SK-N-SH (cell line): Measurements from ENCODE around the gene IL27RA. TPM values are rescaled to one million over a fixed set of nuclear protein-coding genes. Genes with fewer than 3 reads are reported as not detected.
"Not testable (repeated sequence)": the region's sequence is repeated elsewhere in the genome, so short reads cannot be mapped to it uniquely, and the experiment has no call there.

Source experiments
- CTCF ChIA-PET: fragments of 300-600, 350-600 bp; formaldehyde crosslinking; extraction: SDS; loops from one replicate; lab custom pipeline; 2021; lab: Yijun Ruan, JAX
- POLR2A ChIA-PET: fragments of 350-600 bp; sonication (Branson Sonifier 250); formaldehyde crosslinking; extraction: SDS; loops from one replicate; lab custom pipeline; 2020; ENCODE audit warnings: antibody characterized with exemption, inconsistent platforms; lab: Yijun Ruan, JAX
- DNase-seq: peaks from one replicate; pipeline ENCODE4 v3.0.0; 2012
- H2AFZ ChIP-seq: fragments of 200-600 bp; sonication (generic); 2 replicates; pipeline ENCODE4 v1.8.1; 2016; ENCODE audit warnings: antibody characterized with exemption, mild to moderate bottlenecking, low read depth
- H3F3A ChIP-seq: fragments of 200-600 bp; sonication (generic); replicated peaks from 2 replicates; pipeline ENCODE3; 2016; ENCODE audit warnings: antibody characterized with exemption, mild to moderate bottlenecking; ENCODE audit not compliant: insufficient read depth
- H3K27ac ChIP-seq, 2 experiments: fragments of 200-500 bp in 1 of 2; fragments of 200-600 bp in 1 of 2; sonication (Bioruptor generic) in 1 of 2; sonication (generic), shearing (Covaris generic) in 1 of 2; 2 replicates each; pipeline versions ENCODE4 v1.5.1 to v1.6.1; 2014 to 2016; ENCODE audit warnings: low read depth in 2 of 2, inconsistent platforms in 1 of 2, low read length in 1 of 2, mild to moderate bottlenecking in 1 of 2, mixed read lengths in 1 of 2
- H3K27me3 ChIP-seq: fragments of 200-600 bp; sonication (generic), shearing (Covaris generic); 2 replicates; pipeline ENCODE4 v1.6.1; 2016; ENCODE audit warnings: mixed run types; ENCODE audit not compliant: insufficient read depth
- H3K36me3 ChIP-seq, 2 experiments: fragments of 200-500 bp in 1 of 2; fragments of 200-600 bp in 1 of 2; sonication (Bioruptor generic) in 1 of 2; sonication (generic) in 1 of 2; replicated peaks in 1 of 2; 2 replicates each; pipeline versions ENCODE3 to v1.5.1; 2014 to 2016; ENCODE audit warnings: low read length in 1 of 2, mild to moderate bottlenecking in 1 of 2; ENCODE audit not compliant: insufficient read depth in 2 of 2, control insufficient read depth in 1 of 2
- H3K4me1 ChIP-seq, 2 experiments: fragments of 200-500 bp in 1 of 2; fragments of 200-600 bp in 1 of 2; sonication (Bioruptor generic) in 1 of 2; sonication (generic), shearing (Covaris generic) in 1 of 2; 2 replicates each; pipeline versions ENCODE4 v1.5.1 to v1.6.1; 2014 to 2016; ENCODE audit warnings: low read depth in 1 of 2, low read length in 1 of 2, mixed run types in 1 of 2; ENCODE audit not compliant: insufficient read depth in 2 of 2, control insufficient read depth in 1 of 2
- H3K4me2 ChIP-seq: fragments of 200-600 bp; sonication (generic), shearing (Covaris generic); 2 replicates; pipeline ENCODE4 v1.6.1; 2017; ENCODE audit warnings: mixed run types
- H3K4me3 ChIP-seq, 2 experiments: fragments of 200-500 bp in 1 of 2; fragments of 200-600 bp in 1 of 2; sonication (Bioruptor generic) in 1 of 2; sonication (generic), shearing (Covaris generic) in 1 of 2; 2 replicates each; pipeline versions ENCODE4 v1.5.1 to v1.8.1; 2014 to 2016; ENCODE audit warnings: low read depth in 2 of 2, inconsistent platforms in 1 of 2, low read length in 1 of 2, mild to moderate bottlenecking in 1 of 2, mixed read lengths in 1 of 2, moderate library complexity in 1 of 2
- H3K79me2 ChIP-seq: fragments of 200-600 bp; sonication (generic); 2 replicates; pipeline ENCODE4 v1.8.1; 2017; ENCODE audit warnings: mild to moderate bottlenecking; ENCODE audit not compliant: insufficient read depth
- H3K9ac ChIP-seq: fragments of 200-600 bp; sonication (generic); 2 replicates; pipeline ENCODE4 v1.6.1; 2017; ENCODE audit warnings: mixed run types
- H3K9me2 ChIP-seq: fragments of 200-600 bp; sonication (generic); 2 replicates; pipeline ENCODE4 v1.6.1; 2017; ENCODE audit warnings: mixed run types
- H3K9me3 ChIP-seq: fragments of 200-600 bp; sonication (generic); 2 replicates; pipeline ENCODE4 v1.6.1; 2017; ENCODE audit warnings: mixed run types, mild to moderate bottlenecking, moderate library complexity
- H4K20me1 ChIP-seq: fragments of 200-600 bp; sonication (generic); 2 replicates; pipeline ENCODE4 v1.6.1; 2017; ENCODE audit warnings: mild to moderate bottlenecking, mixed run types; ENCODE audit not compliant: insufficient read depth
- EP300 ChIP-seq, 2 experiments: IDR thresholded peaks; 2 replicates each; pipeline versions ENCODE4 v1.4.0 to v1.6.1; 2012; ENCODE audit warnings: borderline replicate concordance in 1 of 2, low read depth in 1 of 2, low read length in 1 of 2
- EZH2phosphoT487 ChIP-seq: fragments of 200-600 bp; sonication (generic); IDR thresholded peaks from 2 replicates; pipeline ENCODE4 v1.6.1; 2017; ENCODE audit warnings: low read depth, mixed run types, mild to moderate bottlenecking, antibody characterized with exemption, moderate library complexity, borderline replicate concordance
- GABPA ChIP-seq: IDR thresholded peaks from 2 replicates; pipeline ENCODE4 v1.4.0; 2012; ENCODE audit warnings: low read depth, mild to moderate bottlenecking
- MEF2A ChIP-seq: IDR thresholded peaks from 2 replicates; pipeline ENCODE4 v1.4.0; 2012; ENCODE audit warnings: low read depth, borderline replicate concordance
- RCOR1 ChIP-seq: fragments of 150-350 bp; IDR thresholded peaks from 2 replicates; pipeline ENCODE4 v1.6.1; 2017; ENCODE audit warnings: antibody characterized with exemption, low read length
- REST ChIP-seq: IDR thresholded peaks from 2 replicates; pipeline ENCODE4 v1.6.1; 2012; ENCODE audit warnings: mild to moderate bottlenecking, low read depth, low read length, moderate library complexity
- RFX5 ChIP-seq: IDR thresholded peaks from 2 replicates; pipeline ENCODE4 v1.6.1; 2012; ENCODE audit warnings: mild to moderate bottlenecking, improper control_type of control experiment, low read length
- TAF1 ChIP-seq: IDR thresholded peaks from 2 replicates; pipeline ENCODE4 v1.6.1; 2012; ENCODE audit warnings: low read depth, mild to moderate bottlenecking, low read length, moderate library complexity, borderline replicate concordance
- WGBS: methylation state at CpG from one replicate; pipeline ENCODE4 v1.1.6; 2017; ENCODE audit warnings: low lambda C conversion rate; 5-methylcytosine and 5-hydroxymethylcytosine counted together
- polyA plus RNA-seq, 3 experiments: library from polyadenylated mRNA; depleted of rRNA; stranded (reverse); fragments of >200 nt; gene quantifications; 2 replicates each; pipeline ENCODE4 v1.2.3, GENCODE V29; 2012

The IL27RA gene
- polyA plus RNA-seq, 1 of the 3 experiments (the other 2 are of a cell fraction) = 9.3 TPM

GRCh38 chr19:14048443-14049153 lies 17.0 kb downstream of the IL27RA start (continued):
- TF ChIP-seq REST (no peak), EZH2phosphoT487 (no peak), GABPA (no peak), RCOR1 (no peak), TAF1 (no peak), MEF2A (no peak)

- Histone ChIP-seq H3K4me3 (no peak overlapping the region), H3F3A (no peaks in the 10 kb centered on the region), H3K27ac (no peak overlapping the region), H3K9ac (no peak overlapping the region), H4K20me1 (no peaks in the 10 kb centered on the region), H3K9me2 (no peaks in the 10 kb centered on the region), H3K27me3 (no peaks in the 10 kb centered on the region), H3K36me3 (no peaks in the 10 kb centered on the region), H3K4me1 (no peaks in the 10 kb centered on the region), H3K9me3 (no peaks in the 10 kb centered on the region), H2AFZ (no peak overlapping the region), H3K4me2 (no peak overlapping the region), H3K79me2 (no peaks in the 10 kb centered on the region)
- CTCF ChIA-PET = interaction anchor here (1.2 to 4.5 kb wide), 4 partner anchors 9 to 25 kb away, joined by 4 to 34 read pairs (median 4); no protein-coding TSS in a partner anchor
- TF ChIP-seq MEF2A = no peak
- no peak for TF ChIP-seq RFX5
- TF ChIP-seq EP300 (IDR thresholded peaks at IDR 0.05; ENCODE audit: borderline replicate concordance in 1 of 2, low read depth in 1 of 2, low read length in 1 of 2) = no peak
- POLR2A ChIA-PET = interaction anchor here (0.7 kb wide), 1 partner anchor 27 kb away, joined by 6 read pairs; no protein-coding TSS in a partner anchor
- WGBS = 96% methylated on average over 4 of the region's 4 CpGs
- DNase-seq = no peak
Measured at GRCh38 chr19:14050512-14050911, 18.9 kb downstream of the IL27RA start.

GRCh38 chr19:14050961-14051360 lies 19.4 kb downstream of the IL27RA start:
- H3K9me2 ChIP-seq, H3K4me3 ChIP-seq, H3K79me2 ChIP-seq, H3K9ac ChIP-seq, H4K20me1 ChIP-seq, DNase-seq, H3K4me1 ChIP-seq, H2AFZ ChIP-seq, POLR2A ChIA-PET, H3K36me3 ChIP-seq, H3K4me2 ChIP-seq, H3K27me3 ChIP-seq, H3K27ac ChIP-seq, H3F3A ChIP-seq, H3K9me3 ChIP-seq: not testable (repeated sequence)
- CTCF ChIA-PET = interaction anchor here (1.2 to 4.5 kb wide), 5 partner anchors 8 to 24 kb away, joined by 4 to 34 read pairs (median 5); no protein-coding TSS in a partner anchor
- 94% methylated on average over 11 of the region's 11 CpGs for WGBS
